HK-2 (cell line): ENCODE results near the gene HCFC1R1.
"Not testable (repeated sequence)": the region's sequence is repeated elsewhere in the genome, so short reads cannot be mapped to it uniquely, and the experiment has no call there.

Source experiments
- DNase-seq: peaks from one replicate; pipeline ENCODE4 v3.0.0-alpha.2; 2018; ENCODE audit not compliant: unreplicated experiment

HCFC1R1 gene, protein sequence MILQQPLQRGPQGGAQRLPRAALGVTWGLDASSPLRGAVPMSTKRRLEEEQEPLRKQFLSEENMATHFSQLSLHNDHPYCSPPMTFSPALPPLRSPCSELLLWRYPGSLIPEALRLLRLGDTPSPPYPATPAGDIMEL

DNA sequence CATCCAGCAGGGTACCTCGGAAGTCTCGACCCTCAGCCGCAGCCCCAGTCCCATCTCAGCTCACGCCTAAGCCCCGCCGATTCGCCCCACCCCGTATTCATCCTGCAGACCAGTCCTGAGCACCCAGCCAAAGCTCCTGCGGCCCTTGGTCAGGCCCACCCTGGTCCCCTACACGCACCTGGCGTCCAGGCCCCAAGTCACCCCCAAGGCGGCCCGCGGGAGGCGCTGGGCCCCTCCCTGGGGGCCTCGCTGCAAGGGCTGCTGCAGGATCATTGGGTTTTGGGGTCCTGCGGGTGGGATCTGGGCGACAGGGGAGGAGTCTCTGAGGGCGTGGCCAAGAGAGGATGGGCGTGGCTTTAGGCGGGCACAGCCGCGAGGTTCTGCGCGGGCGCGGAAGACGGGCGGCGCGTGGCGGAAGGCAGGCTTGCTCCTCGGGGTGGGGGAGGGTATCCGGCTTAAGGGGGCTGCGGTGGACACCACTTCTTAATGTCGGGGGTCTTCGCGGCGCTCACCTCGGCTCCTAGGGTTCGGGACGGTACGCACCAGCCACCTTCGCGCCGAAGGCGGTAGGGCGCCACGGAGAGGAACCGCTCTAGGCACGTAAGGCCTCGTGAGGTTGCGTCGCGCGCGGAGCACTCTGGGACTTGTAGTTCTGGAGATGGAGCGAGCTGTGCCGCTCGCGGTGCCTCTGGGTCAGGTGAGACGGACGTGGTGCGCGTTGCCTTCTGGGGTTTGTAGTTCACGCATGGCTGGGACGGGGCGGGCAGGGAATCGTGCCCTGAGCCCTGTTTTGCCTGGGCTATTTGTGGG lies at the start of gene HCFC1R1, which contains the start of gene THOC6:
TSS of gene HCFC1R1 (minus strand) at position 274 of the 810 bp plus-strand sequence. CDS start at position 273, 1 bp downstream.
TSS of gene THOC6 (plus strand) at position 367 of the 810 bp plus-strand sequence. CDS start at position 659, 292 bp downstream.
- peak; percentile 95 for DNase-seq

DNA sequence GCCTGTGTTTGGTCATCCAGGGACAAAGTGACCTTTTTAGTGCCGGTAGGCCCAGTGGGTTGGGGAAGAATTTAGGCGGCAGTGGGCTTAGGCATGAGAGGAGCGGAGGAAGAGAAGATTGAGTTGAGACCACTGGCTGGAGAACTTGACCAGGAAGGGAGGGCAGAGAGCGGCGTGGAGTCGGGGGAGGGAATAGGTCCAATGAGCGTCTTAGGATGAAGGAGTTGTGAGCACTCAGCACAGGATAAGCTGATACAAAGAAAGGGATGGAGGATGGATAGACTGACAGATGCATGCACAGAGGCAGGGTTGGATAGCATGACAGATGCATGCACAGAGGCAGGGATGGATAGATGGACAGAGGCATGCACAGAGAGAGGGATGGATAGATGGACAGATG lies 49.7 kb upstream of the HCFC1R1 start:
- no peak for DNase-seq

DNA sequence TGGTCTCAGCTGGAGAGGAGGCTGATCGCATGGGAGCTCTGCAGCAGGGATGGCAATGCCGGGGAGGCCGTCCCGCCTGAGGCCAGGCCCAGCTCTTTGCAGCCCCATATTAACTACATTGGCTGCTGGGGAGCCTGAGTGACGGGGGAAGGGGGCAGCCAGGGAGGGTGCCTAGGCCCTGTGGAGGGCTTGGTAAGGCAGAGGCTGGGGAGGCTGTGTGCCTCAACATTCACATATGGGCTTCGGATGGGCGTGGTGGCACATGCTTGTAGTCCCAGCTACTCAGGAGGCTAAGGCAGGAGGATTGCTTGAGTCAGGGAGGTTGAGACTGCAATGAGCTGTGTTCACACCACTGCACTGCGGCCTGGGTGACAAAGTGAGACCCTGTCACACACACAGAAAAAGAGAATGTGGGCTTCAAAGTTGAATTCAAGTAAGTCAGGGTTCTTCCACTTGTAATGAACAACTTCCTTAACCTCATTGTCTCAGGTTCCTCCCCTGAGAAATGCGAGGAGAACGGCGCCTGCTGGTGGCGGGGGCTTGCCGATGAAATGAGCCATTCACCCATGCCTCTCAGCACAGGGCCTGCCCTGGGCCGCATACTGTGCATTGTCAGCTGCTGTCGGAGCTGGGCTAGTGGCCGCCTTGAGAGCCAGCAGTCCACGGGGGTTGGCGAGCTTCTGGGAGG lies 49.0 kb upstream of the HCFC1R1 start:
- not testable (repeated sequence) for DNase-seq

GRCh38 chr16:3072148-3072547 lies 48.4 kb upstream of the HCFC1R1 start:
- not testable (repeated sequence) for DNase-seq

- no peak for DNase-seq
These were observed 47.9 kb upstream of the HCFC1R1 start for GRCh38 chr16:3071655-3072054.

GRCh38 chr16:3070608-3071111 lies 46.9 kb upstream of the HCFC1R1 start:
- no peak for DNase-seq

GRCh38 chr16:3069146-3069545 lies 45.4 kb upstream of the HCFC1R1 start:
- DNase-seq = not testable (repeated sequence)

DNA sequence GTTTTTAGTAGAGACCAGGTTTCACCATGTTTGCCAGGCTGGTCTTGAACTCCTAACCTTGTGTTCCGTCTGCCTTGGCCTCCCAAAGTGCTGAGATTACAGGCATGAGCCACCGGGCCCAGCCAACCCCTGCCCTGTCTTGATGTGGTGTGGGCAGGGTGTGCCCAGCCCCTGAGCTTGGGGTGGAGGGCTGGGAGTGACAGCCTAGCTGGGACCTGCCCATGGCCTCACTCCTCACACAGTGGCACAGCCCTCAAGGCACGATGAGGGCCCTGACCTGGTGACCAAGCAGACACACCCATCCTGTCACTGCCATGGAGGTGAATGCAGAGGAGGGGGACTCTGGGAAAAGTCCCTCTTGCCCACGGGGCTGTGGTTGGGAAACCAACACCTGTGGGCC lies 44.7 kb upstream of the HCFC1R1 start:
- no peak for DNase-seq

GRCh38 chr16:3066440-3066748 lies 42.7 kb upstream of the HCFC1R1 start:
- no peak for DNase-seq

- no peak for DNase-seq
These were observed 42.1 kb upstream of the HCFC1R1 start for GRCh38 chr16:3065742-3066439.

DNA sequence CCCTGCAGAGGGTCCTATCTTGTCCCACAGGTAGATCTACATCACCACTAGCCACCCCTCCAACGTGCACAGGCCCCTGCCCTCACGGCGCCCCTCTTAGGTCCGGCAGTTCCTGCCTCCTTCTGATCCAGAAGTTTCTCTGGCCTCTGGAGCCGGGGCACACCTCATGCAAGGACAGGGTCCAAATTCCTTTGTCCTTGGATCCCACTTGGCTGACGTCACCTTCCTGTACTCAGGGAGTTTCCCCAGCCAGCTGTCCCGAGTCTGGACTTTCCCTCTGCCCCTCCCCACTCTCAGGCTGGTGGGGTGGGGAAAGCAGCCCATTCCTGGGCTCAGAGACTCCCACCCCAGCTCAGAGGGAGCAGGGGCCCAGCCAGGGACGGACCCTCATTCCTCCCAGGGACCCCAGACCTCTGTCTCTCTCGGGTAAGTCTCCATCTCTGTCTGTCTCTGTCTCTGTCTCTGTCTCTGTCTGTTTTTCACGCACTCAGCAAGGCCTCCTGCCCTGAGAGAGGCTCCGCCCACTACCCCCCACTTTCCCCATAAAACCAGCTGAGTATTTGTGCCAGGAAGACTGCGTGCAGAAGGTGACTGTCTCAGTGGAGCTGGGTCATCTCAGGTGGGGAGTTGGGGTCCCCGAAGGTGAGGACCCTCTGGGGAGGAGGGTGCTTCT lies 41.5 kb upstream of the HCFC1R1 start, which contains the start of gene IL32:
TSS of gene IL32 (plus strand) at position 572 of the 673 bp plus-strand sequence. CDS start 172 bp downstream, outside the sequence.
- peak; percentile 76 for DNase-seq

- no peak for DNase-seq
These were observed 40.1 kb upstream of the HCFC1R1 start for GRCh38 chr16:3063625-3064386.

DNA sequence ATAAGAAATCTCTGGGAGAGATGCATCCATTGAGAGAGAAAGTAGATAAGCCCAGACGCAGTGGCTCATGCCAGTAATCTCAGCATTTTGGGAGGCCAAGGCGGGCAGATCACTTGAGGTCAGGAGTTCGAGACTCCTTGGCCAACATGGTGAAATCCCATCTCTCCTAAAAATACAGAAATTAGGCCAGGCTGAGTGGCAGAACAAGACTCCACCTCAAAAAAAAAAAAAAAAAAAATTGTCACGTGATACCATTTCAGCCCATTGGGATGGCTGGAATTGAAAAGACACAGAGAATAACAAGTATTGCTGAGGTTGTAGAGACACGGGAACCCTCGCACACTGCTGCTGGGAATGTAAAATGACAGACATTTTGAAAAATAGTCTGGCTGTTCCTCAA lies 38.8 kb upstream of the HCFC1R1 start:
- no peak for DNase-seq

- no peak for DNase-seq
These were observed 36.8 kb upstream of the HCFC1R1 start for GRCh38 chr16:3060339-3061127.

DNA sequence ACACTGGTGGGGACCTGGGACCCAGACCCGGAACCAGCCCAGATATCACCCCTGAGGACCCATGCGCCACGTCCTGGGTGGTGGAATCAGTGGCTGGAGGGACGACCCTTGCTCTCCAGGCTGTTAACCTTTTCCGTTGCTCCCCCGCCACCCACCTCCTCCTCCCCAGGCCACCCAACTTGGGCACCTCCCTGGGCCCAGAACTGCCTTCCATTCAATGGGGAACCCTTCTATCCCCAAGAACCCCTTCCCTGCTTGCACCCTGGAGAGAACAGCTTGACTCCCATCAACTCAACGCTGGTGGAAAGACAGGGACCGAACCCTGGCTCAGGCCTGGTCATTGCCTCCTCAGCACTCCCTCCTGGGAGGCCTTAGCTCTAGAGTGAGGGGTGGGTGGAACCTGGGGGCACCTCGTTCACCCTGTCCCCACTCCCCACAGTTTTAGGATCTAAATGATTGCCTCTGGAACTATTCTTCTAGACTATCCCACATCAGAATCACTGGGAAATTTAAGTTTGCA lies 36.0 kb upstream of the HCFC1R1 start:
- DNase-seq = no peak

- peak; percentile 89 for DNase-seq
These were observed 35.4 kb upstream of the HCFC1R1 start for GRCh38 chr16:3059041-3059722.

DNA sequence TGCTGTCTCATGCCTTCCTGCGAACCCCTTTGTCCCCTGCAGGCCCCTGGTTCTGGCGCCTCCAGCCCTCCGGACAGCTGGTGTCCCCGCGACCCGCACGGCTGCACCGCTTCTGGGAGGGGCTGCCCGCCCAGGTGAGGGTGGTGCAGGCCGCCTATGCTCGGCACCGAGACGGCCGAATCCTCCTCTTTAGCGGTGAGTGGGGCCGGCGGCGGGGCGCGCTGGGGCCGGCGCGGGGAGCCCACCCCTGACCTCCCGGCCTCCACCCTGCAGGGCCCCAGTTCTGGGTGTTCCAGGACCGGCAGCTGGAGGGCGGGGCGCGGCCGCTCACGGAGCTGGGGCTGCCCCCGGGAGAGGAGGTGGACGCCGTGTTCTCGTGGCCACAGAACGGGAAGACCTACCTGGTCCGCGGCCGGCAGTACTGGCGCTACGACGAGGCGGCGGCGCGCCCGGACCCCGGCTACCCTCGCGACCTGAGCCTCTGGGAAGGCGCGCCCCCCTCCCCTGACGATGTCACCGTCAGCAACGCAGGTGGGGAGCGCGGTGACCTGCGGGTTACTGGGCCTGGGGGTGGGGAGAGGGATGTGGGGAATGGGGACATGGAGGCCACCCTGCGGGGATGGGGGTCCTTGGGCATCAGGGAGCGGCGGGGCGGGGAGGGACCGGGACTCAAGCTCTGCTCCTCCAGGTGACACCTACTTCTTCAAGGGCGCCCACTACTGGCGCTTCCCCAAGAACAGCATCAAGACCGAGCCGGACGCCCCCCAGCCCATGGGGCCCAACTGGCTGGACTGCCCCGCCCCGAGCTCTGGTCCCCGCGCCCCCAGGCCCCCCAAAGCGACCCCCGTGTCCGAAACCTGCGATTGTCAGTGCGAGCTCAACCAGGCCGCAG lies 34.6 kb upstream of the HCFC1R1 start:
- peak; percentile 41 for DNase-seq
